ENCODE measurements around the gene SHOX. TPM values are rescaled to one million over a fixed set of nuclear protein-coding genes. Genes with fewer than 3 reads are reported as not detected.

SHOX gene
- not detected in 2 replicates for total RNA-seq (2014; rRNA removed; shearing (Covaris generic))

GRCh38 chrX:630612-631496, at the start of gene SHOX:
Gene SHOX, plus strand, starts transcription at chrX:630791. Its CDS starts 107 bp downstream, at chrX:630898.

Other genes starting within 250 kb of the SHOX start
- 27.4 and 30.9 TPM in 2 replicates for gene PPP2R3B, start 243.9 kb upstream of the SHOX start, total RNA-seq (2014; rRNA removed; shearing (Covaris generic))